ENCODE measurements around the gene C1QTNF5. TPM values are rescaled to one million over a fixed set of nuclear protein-coding genes. Genes with fewer than 3 reads are reported as not detected.

Gene C1QTNF5
- total RNA-seq, 1 experiment from 2014 or later, result 0.33 TPM

DNA sequence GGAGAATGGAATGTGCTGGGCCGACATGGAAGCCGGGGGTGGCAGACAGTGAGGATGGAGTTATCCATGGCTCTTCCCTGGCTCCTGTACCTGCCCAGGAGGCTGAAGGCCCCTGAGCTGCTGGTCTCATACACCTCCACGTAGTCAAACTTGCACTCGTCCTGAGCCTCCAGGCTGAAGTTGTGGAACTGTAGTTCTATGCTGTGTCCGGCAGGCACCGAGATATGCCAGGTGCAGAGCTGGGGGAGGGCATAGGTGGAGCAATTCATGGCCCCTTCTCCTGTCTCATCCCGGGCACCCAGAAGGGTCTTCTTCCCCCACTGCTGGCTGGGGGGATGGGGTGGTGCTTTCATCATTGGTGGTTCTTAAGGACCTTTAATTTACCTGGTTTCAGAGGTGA lies 3.0 kb upstream of the C1QTNF5 start:
- TF ChIP-seq, protein P1, sequence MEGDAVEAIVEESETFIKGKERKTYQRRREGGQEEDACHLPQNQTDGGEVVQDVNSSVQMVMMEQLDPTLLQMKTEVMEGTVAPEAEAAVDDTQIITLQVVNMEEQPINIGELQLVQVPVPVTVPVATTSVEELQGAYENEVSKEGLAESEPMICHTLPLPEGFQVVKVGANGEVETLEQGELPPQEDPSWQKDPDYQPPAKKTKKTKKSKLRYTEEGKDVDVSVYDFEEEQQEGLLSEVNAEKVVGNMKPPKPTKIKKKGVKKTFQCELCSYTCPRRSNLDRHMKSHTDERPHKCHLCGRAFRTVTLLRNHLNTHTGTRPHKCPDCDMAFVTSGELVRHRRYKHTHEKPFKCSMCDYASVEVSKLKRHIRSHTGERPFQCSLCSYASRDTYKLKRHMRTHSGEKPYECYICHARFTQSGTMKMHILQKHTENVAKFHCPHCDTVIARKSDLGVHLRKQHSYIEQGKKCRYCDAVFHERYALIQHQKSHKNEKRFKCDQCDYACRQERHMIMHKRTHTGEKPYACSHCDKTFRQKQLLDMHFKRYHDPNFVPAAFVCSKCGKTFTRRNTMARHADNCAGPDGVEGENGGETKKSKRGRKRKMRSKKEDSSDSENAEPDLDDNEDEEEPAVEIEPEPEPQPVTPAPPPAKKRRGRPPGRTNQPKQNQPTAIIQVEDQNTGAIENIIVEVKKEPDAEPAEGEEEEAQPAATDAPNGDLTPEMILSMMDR (conservative IDR thresholded peaks at IDR 0.05), result no peak
- peaks cover 16% of the 10 kb centered on the region for H3K27me3 ChIP-seq (ENCODE audit: insufficient read depth, low read length)
- no peak overlapping the region for H4K5ac ChIP-seq (ENCODE audit: insufficient read length, low read depth, low read length)
- Mint-ChIP-seq H3K27ac (no peak overlapping the region; a peak in 1 of 7 replicates), H3K4me1 (peaks cover 13 to 30% of the 10 kb centered on the region in 2 experiments), H3K27me3 (ENCODE audit: low read depth) (peaks cover 86% of the 10 kb centered on the region), H3K4me3 (no peak overlapping the region), H3K36me3 (ENCODE audit: insufficient read depth in 1 of 3, low read depth in 3 of 3) (no peaks in the 10 kb centered on the region; a peak in 1 of 7 replicates), H3K9me3 (no peaks in the 10 kb centered on the region; a peak in 1 of 5 replicates)
- no peak overlapping the region for H3K14ac ChIP-seq (ENCODE audit: insufficient read depth, low read length)
- no peak overlapping the region for H2BK5ac ChIP-seq (ENCODE audit: insufficient read length, low read length)
- no peak overlapping the region for H3K23ac ChIP-seq (ENCODE audit: insufficient read length, low read depth, low read length)
- no peak for DNase-seq
- no peak overlapping the region for H3T11ph ChIP-seq (ENCODE audit: low read length)
- H2BK120ac ChIP-seq (ENCODE audit: low read depth, low read length, poor library complexity, severe bottlenecking), result no peak overlapping the region
- H2BK12ac ChIP-seq (ENCODE audit: insufficient read length, low read depth, low read length), result no peak overlapping the region
- no peak overlapping the region for H2AFZ ChIP-seq (ENCODE audit: low read length)
- no peak overlapping the region for H3K56ac ChIP-seq (ENCODE audit: insufficient read length, low read depth, low read length)
- no peaks in the 10 kb centered on the region for H4K20me1 ChIP-seq (ENCODE audit: control insufficient read depth, insufficient read depth, insufficient read length)
- H3K4ac ChIP-seq (ENCODE audit: low read depth, low read length), result no peak overlapping the region
- no peak overlapping the region for H3K4me2 ChIP-seq (ENCODE audit: insufficient read depth, insufficient read length, low read length)
- no peak overlapping the region for H3K18ac ChIP-seq (ENCODE audit: insufficient read length, low read depth, low read length)
- no peak overlapping the region for H3K27ac ChIP-seq (ENCODE audit: insufficient read length, low read depth, low read length)
- no CpG with 5 or more reads among the region's 7 CpGs for WGBS (ENCODE audit: extremely low coverage, insufficient read length, low lambda C conversion rate)
- no peaks in the 10 kb centered on the region; the same call in 1 of the 2 replicates for H3K4me1 ChIP-seq (ENCODE audit: insufficient read depth, low read length)
- no peaks in the 10 kb centered on the region for H3K79me1 ChIP-seq (ENCODE audit: insufficient read depth, low read depth, low read length, poor library complexity, severe bottlenecking)
- no peak overlapping the region for H3K9ac ChIP-seq (ENCODE audit: extremely low read depth, insufficient read length, low read length)
- no peak overlapping the region for H2BK15ac ChIP-seq (ENCODE audit: low read depth, low read length)
- H4K8ac ChIP-seq (replicated peaks; ENCODE audit: insufficient read length, low read depth, low read length), result no peak overlapping the region
- no peaks in the 10 kb centered on the region for H3K79me2 ChIP-seq (ENCODE audit: insufficient read depth, low read length)
- no peak overlapping the region for H4K91ac ChIP-seq (ENCODE audit: insufficient read length, low read depth, low read length)
- no peaks in the 10 kb centered on the region for H3K9me3 ChIP-seq (ENCODE audit: control insufficient read depth, low read depth, low read length)
- H2AK5ac ChIP-seq (ENCODE audit: insufficient read length, low read length), result no peak overlapping the region
- no peak overlapping the region for H2BK20ac ChIP-seq (ENCODE audit: low read depth, low read length, poor library complexity, severe bottlenecking)
- peaks cover 16% of the 10 kb centered on the region for H3K23me2 ChIP-seq (ENCODE audit: insufficient read length, low read depth, low read length, poor library complexity, severe bottlenecking)

All from H9 (cell line).